A549 (cell line): ENCODE measurements around the gene RILPL2. TPM values are rescaled to one million over a fixed set of nuclear protein-coding genes. Genes with fewer than 3 reads are reported as not detected.

ENCODE experiments used
- ATAC-seq, 2 experiments: fragments of 200-7000 bp in 1 of 2; fragments of >200 bp in 1 of 2; cut with Nextera tagmentation in 1 of 2; cut with Tn5 transposase in 1 of 2; 3 replicates each; pipeline versions ENCODE4 v1.8.0 to v1.9.1; 2018 to 2020; ENCODE audit warnings: mild to moderate bottlenecking in 1 of 2, moderate library complexity in 1 of 2
- CTCF ChIA-PET: fragments of 300-600 bp; sonication (Branson Sonifier 250); formaldehyde crosslinking; extraction: SDS; loops from one replicate; lab custom pipeline; 2021; ENCODE audit warnings: antibody characterized with exemption, inconsistent platforms; lab: Yijun Ruan, JAX
- POLR2A ChIA-PET: fragments of 350-600 bp; formaldehyde crosslinking; extraction: SDS; loops from one replicate; lab custom pipeline; 2021; ENCODE audit warnings: antibody characterized with exemption, inconsistent platforms; lab: Yijun Ruan, JAX
- DNase-seq, 2 experiments: peaks; one replicate each; pipeline versions ENCODE4 v3.0.0 to v3.0.0-alpha.2; 2011 to 2016; ENCODE audit warnings: low read depth in 1 of 2, low spot score in 1 of 2
- FAIRE-seq: peaks from 2 replicates; lab custom pipeline; 2011; peaks lifted over from hg19 to GRCh38; lab: Jason Lieb, UNC
- H3K27ac ChIP-seq, 2 experiments: fragments of >200 bp; sonication (Bioruptor Twin); formaldehyde crosslinking; 3 replicates each; pipeline ENCODE4 v1.5.1; 2016 to 2017
- H3K4me1 ChIP-seq: fragments of >200 bp; sonication (Bioruptor Twin); formaldehyde crosslinking; 3 replicates; pipeline ENCODE4 v1.6.1; 2016
- H3K4me2 ChIP-seq: fragments of >200 bp; sonication (Bioruptor Twin); formaldehyde crosslinking; 3 replicates; pipeline ENCODE4 v1.6.1; 2016
- H3K4me3 ChIP-seq: fragments of >200 bp; sonication (Bioruptor Twin); formaldehyde crosslinking; 3 replicates; pipeline ENCODE4 v1.5.1; 2016
- H3K9me3 ChIP-seq: fragments of >200 bp; sonication (Bioruptor Twin); formaldehyde crosslinking; 3 replicates; pipeline ENCODE4 v1.6.1; 2016
- ELK1 ChIP-seq: fragments of 150-350 bp; IDR thresholded peaks from 2 replicates; pipeline ENCODE4 v1.6.1; 2014; ENCODE audit warnings: low read depth, mild to moderate bottlenecking, low read length
- JUN ChIP-seq, 2 experiments: fragments of >200 bp; sonication (Bioruptor Twin); formaldehyde crosslinking; IDR thresholded peaks; 2 replicates in 1 of 2; 3 replicates in 1 of 2; pipeline ENCODE4 v1.6.1; 2016 to 2017
- MAX ChIP-seq: IDR thresholded peaks from 2 replicates; pipeline ENCODE4 v1.6.1; 2012
- POLR2A ChIP-seq: IDR thresholded peaks from 2 replicates; pipeline ENCODE4 v1.6.1; 2012; ENCODE audit warnings: mild to moderate bottlenecking, low read length
- POLR2AphosphoS2 ChIP-seq: conservative IDR thresholded peaks from 2 replicates; pipeline ENCODE4 v1.6.1; 2012; ENCODE audit warnings: low read length, improper control_type of control experiment, inconsistent platforms
- WGBS: methylation state at CpG from one replicate; pipeline ENCODE4 v1.1.6; 2017; ENCODE audit errors: missing lambda C conversion rate; 5-methylcytosine and 5-hydroxymethylcytosine counted together
- polyA plus RNA-seq, 4 experiments: library from polyadenylated mRNA; depleted of rRNA in 3 of 4; stranded (reverse); fragments of >200 nt; fragmentation: RNase III in 1 of 4; extraction: RNeasy Plus Mini Kit Qiagen cat#74134 plus additional on column Dnase treatment in 1 of 4; gene quantifications; 2 replicates in 3 of 4; 3 replicates in 1 of 4; pipeline ENCODE4 v1.2.3, GENCODE V29; 2011 to 2017
- TF ChIP-seq, protein P1 (sequence below): fragments of 200-600 bp; sonication (generic); IDR thresholded peaks from 2 replicates; pipeline ENCODE4 v1.6.1; 2016; ENCODE audit warnings: antibody characterized with exemption, mild to moderate bottlenecking, moderate library complexity

Gene RILPL2
- polyA plus RNA-seq, 2 of the 4 experiments (the other 2 are of a cell fraction): 2.4 to 2.9 TPM

GRCh38 chr12:123390498-123391426, 45.7 kb downstream of the RILPL2 start:
- CTCF ChIA-PET: interaction anchor here (0.7 to 1.5 kb wide), 6 partner anchors 13 to 192 kb away, joined by 3 to 4 read pairs (median 3); no protein-coding TSS in a partner anchor
- Histone ChIP-seq H3K4me2 (peak overlapping the region; percentile 90), H3K9me3 (no peaks in the 10 kb centered on the region), H3K27ac (no peak overlapping the region; a peak in 1 of 6 replicates), H3K4me3 (peak overlapping the region; percentile 89; the same call in 1 of the 3 replicates), H3K4me1 (peaks cover 21% of the 10 kb centered on the region)
- TF ChIP-seq POLR2AphosphoS2: no peak
- no peak for TF ChIP-seq ELK1
- 93% methylated on average over 23 of the region's 23 CpGs for WGBS
- POLR2A ChIA-PET: interaction anchor here (1.3 kb wide), 1 partner anchor 25 kb away, joined by 5 read pairs; no protein-coding TSS in a partner anchor
- FAIRE-seq: no peak
- no peak for ATAC-seq
- DNase-seq: no peak

- H3K27ac ChIP-seq: peak overlapping the region; percentile 90 to 99
- H3K9me3 ChIP-seq: no peaks in the 10 kb centered on the region
- DNase-seq (peak in 1 of 2 experiments; percentile 53), FAIRE-seq (no peak), ATAC-seq (peak; percentile 26 to 66; a peak in 4 of 6 replicates)
- TF ChIP-seq JUN (IDR thresholded peaks at IDR 0.05) (peak in 1 of 2 experiments; percentile 41; a peak in 1 of 5 replicates), MAX (0 out of 2 replicates have a peak, but pooled peaks have one; percentile 18), ELK1 (no peak)
- ChIA-PET POLR2A (interaction anchor here (1.3 kb wide), 1 partner anchor 24 kb away, joined by 5 read pairs; no protein-coding TSS in a partner anchor), CTCF (interaction anchor here (1.1 kb wide), 1 partner anchor 193 kb away, joined by 3 read pairs; no protein-coding TSS in a partner anchor)
- peaks cover 28% of the 10 kb centered on the region for H3K4me1 ChIP-seq
- peak overlapping the region; percentile 90 for H3K4me2 ChIP-seq
- WGBS: 45% methylated on average over 29 of the region's 66 CpGs
- peak overlapping the region; percentile 89 for H3K4me3 ChIP-seq
Observed at GRCh38 chr12:123389560-123390351, 46.7 kb downstream of the RILPL2 start.

DNA sequence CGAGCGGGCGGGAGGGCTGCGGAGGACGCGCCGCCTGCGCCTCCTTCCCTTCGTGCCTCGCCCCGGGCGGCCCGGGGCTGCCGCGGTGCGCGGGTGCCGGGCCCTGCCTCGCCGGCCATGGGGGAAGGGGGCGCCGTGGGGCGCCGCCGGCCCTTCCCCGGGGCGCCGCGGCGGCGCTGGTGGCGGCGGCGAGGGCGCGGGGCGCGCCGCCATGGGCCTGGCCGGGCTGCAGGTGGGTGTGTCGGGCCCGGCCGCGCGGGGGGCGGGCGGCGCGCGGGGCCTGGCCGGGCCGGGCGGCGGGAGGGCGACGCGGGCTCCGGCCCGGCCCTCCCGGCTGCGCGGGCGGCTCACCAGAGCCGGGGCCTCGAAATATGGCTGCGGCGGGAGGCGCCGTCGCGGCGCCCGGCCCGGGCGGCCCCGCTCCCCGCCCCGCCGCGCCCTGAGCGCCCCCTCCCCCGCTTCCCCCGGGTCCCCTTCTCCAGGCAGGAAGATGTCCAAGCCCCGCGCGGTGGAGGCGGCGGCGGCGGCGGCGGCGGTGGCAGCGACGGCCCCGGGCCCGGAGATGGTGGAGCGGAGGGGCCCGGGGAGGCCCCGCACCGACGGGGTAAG, 47.4 kb downstream of the RILPL2 start:
- no peak for FAIRE-seq
- H3K9me3 ChIP-seq: no peaks in the 10 kb centered on the region
- ChIA-PET POLR2A (interaction anchor here (1.8 kb wide), 1 partner anchor 24 kb away, joined by 8 read pairs; the partner anchor contains the start of gene SBNO1), CTCF (no interaction called here)
- WGBS: no CpG with 5 or more reads among the region's 102 CpGs
- ATAC-seq: peak in 1 of 2 experiments; percentile 35; a peak in 3 of 6 replicates
- H3K27ac ChIP-seq: peak overlapping the region; percentile 90 to 99
- no peak for DNase-seq
- H3K4me3 ChIP-seq: peak overlapping the region; percentile 89
- peak; percentile 36; the same call in 1 of the 2 replicates for TF ChIP-seq POLR2A
- TF ChIP-seq, protein P1, sequence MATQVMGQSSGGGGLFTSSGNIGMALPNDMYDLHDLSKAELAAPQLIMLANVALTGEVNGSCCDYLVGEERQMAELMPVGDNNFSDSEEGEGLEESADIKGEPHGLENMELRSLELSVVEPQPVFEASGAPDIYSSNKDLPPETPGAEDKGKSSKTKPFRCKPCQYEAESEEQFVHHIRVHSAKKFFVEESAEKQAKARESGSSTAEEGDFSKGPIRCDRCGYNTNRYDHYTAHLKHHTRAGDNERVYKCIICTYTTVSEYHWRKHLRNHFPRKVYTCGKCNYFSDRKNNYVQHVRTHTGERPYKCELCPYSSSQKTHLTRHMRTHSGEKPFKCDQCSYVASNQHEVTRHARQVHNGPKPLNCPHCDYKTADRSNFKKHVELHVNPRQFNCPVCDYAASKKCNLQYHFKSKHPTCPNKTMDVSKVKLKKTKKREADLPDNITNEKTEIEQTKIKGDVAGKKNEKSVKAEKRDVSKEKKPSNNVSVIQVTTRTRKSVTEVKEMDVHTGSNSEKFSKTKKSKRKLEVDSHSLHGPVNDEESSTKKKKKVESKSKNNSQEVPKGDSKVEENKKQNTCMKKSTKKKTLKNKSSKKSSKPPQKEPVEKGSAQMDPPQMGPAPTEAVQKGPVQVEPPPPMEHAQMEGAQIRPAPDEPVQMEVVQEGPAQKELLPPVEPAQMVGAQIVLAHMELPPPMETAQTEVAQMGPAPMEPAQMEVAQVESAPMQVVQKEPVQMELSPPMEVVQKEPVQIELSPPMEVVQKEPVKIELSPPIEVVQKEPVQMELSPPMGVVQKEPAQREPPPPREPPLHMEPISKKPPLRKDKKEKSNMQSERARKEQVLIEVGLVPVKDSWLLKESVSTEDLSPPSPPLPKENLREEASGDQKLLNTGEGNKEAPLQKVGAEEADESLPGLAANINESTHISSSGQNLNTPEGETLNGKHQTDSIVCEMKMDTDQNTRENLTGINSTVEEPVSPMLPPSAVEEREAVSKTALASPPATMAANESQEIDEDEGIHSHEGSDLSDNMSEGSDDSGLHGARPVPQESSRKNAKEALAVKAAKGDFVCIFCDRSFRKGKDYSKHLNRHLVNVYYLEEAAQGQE: no peak
- H3K4me1 ChIP-seq: peaks cover 28% of the 10 kb centered on the region
- H3K4me2 ChIP-seq: peak overlapping the region; percentile 90
